Panc1 (cell line): ENCODE results near the gene STXBP1. TPM values are rescaled to one million over a fixed set of nuclear protein-coding genes. Genes with fewer than 3 reads are reported as not detected.

Experiments used
- ATAC-seq: fragments of 200-7000 bp; cut with Tn5 transposase; 2 replicates; pipeline ENCODE4 v1.9.1; 2020; ENCODE audit warnings: mild to moderate bottlenecking, moderate library complexity
- BruUV-seq: library from RNA; stranded (reverse); fragments of 400-500 nt; replicated peaks from 2 replicates; lab custom pipeline; 2021; lab: Mats Ljungman, UMichigan
- CTCF ChIA-PET: fragments of 300-600 bp; sonication (Branson Sonifier 250); formaldehyde crosslinking; loops from one replicate; lab custom pipeline; 2022; ENCODE audit warnings: antibody characterized with exemption; lab: Charles Lee
- POLR2A ChIA-PET: fragments of 300-600 bp; sonication (Branson Sonifier 250); formaldehyde crosslinking; loops from one replicate; lab custom pipeline; 2022; ENCODE audit warnings: antibody characterized with exemption; lab: Charles Lee
- DNase-seq: peaks from one replicate; pipeline ENCODE4 v3.0.0-alpha.2; 2010; ENCODE audit warnings: low read depth, low spot score
- H3K27ac ChIP-seq: 2 replicates; pipeline ENCODE4 v1.5.1; 2011; ENCODE audit warnings: mild to moderate bottlenecking, low read length, inconsistent platforms
- H3K27me3 ChIP-seq: fragments of 200-500 bp; sonication (Bioruptor generic); 2 replicates; pipeline ENCODE4 v1.6.0; 2014; ENCODE audit warnings: low read length, inconsistent platforms; ENCODE audit not compliant: control insufficient read depth, insufficient read depth
- H3K36me3 ChIP-seq: fragments of 200-500 bp; sonication (Bioruptor generic); 2 replicates; pipeline ENCODE4 v1.5.1; 2014; ENCODE audit warnings: inconsistent platforms, mild to moderate bottlenecking, low read length, moderate library complexity; ENCODE audit not compliant: control insufficient read depth, insufficient read depth
- H3K4me1 ChIP-seq: 2 replicates; pipeline ENCODE4 v1.5.1; 2011; ENCODE audit warnings: inconsistent platforms, mild to moderate bottlenecking, low read length, moderate library complexity; ENCODE audit not compliant: control insufficient read depth, insufficient read depth
- H3K4me3 ChIP-seq, 2 experiments: 2 replicates each; pipeline ENCODE4 v1.5.1; 2011 to 2012; ENCODE audit warnings: low read depth in 2 of 2, low read length in 2 of 2, mild to moderate bottlenecking in 2 of 2, inconsistent platforms in 1 of 2, moderate library complexity in 1 of 2
- H3K9me3 ChIP-seq: fragments of 200-500 bp; sonication (Bioruptor generic); 2 replicates; pipeline ENCODE4 v1.5.1; 2014; ENCODE audit warnings: low read depth, mild to moderate bottlenecking, inconsistent platforms, low read length, moderate library complexity; ENCODE audit not compliant: control insufficient read depth, insufficient read depth
- POLR2AphosphoS5 ChIP-seq: IDR thresholded peaks from 2 replicates; pipeline ENCODE4 v1.6.1; 2012; ENCODE audit warnings: mild to moderate bottlenecking, low read depth, low read length, moderate library complexity
- SIN3A ChIP-seq: IDR thresholded peaks from 2 replicates; pipeline ENCODE4 v1.6.1; 2012; ENCODE audit warnings: low read depth, mild to moderate bottlenecking, low read length, moderate library complexity, borderline replicate concordance; ENCODE audit not compliant: insufficient read depth
- TCF7L2 ChIP-seq: IDR thresholded peaks from 2 replicates; pipeline ENCODE4 v1.6.1; 2011; ENCODE audit warnings: mild to moderate bottlenecking, low read depth, low read length, inconsistent platforms
- in situ Hi-C: cut with HindIII; loops from 2 replicates; pipeline ENCODE4 v1.10.0; 2016; ENCODE audit warnings: low sequenced_read_pairs, low pct_unique_long_range_greater_than_20kb
- intact Hi-C: fragments of 100-400 bp; cut with micrococcal nuclease; formaldehyde crosslinking; loops from one replicate; pipeline ENCODE4 v1.10.0; 2022; ENCODE audit not compliant: unreplicated experiment
- total RNA-seq: library from RNA; stranded (reverse); gene quantifications from one replicate; pipeline ENCODE4 v1.2.1, GENCODE V29; 2021; ENCODE audit not compliant: unreplicated experiment
- TF ChIP-seq, protein P1 (sequence below), 2 experiments: IDR thresholded peaks; 2 replicates each; pipeline ENCODE4 v1.6.1; 2011 to 2012; ENCODE audit warnings: low read depth in 2 of 2, control low read depth in 1 of 2, low read length in 1 of 2, mild to moderate bottlenecking in 1 of 2, moderate library complexity in 1 of 2; ENCODE audit not compliant: insufficient read depth in 1 of 2
- TF ChIP-seq, protein P2 (sequence below): fragments of 450-650 bp; IDR thresholded peaks from 2 replicates; pipeline ENCODE4 v1.5.1; 2017; ENCODE audit warnings: mild to moderate bottlenecking

Gene STXBP1
- total RNA-seq, 1 experiment from 2014 or later, result 67.5 TPM

DNA sequence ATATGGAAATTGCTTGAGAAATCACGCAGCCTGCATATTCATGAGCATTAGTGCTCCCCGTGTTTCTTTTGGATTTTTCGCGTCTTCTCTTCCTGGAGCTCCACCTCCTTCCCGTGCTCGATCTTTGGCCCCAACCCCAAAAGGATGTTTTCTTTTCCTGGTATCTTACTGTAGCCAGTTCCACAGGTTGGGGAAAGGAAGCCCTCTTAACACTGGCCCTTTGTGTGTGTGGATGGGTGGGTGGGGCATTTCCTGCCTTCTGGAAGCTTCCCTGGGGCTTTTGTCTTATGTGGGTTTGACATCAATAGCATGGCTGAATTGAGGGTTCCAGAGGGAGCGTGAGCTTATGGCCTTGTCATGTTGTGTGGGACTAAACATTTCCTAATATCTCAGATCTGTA, 21.9 kb downstream of the STXBP1 start:
- BruUV-seq, result no TSS peak
- TF ChIP-seq, protein P1, sequence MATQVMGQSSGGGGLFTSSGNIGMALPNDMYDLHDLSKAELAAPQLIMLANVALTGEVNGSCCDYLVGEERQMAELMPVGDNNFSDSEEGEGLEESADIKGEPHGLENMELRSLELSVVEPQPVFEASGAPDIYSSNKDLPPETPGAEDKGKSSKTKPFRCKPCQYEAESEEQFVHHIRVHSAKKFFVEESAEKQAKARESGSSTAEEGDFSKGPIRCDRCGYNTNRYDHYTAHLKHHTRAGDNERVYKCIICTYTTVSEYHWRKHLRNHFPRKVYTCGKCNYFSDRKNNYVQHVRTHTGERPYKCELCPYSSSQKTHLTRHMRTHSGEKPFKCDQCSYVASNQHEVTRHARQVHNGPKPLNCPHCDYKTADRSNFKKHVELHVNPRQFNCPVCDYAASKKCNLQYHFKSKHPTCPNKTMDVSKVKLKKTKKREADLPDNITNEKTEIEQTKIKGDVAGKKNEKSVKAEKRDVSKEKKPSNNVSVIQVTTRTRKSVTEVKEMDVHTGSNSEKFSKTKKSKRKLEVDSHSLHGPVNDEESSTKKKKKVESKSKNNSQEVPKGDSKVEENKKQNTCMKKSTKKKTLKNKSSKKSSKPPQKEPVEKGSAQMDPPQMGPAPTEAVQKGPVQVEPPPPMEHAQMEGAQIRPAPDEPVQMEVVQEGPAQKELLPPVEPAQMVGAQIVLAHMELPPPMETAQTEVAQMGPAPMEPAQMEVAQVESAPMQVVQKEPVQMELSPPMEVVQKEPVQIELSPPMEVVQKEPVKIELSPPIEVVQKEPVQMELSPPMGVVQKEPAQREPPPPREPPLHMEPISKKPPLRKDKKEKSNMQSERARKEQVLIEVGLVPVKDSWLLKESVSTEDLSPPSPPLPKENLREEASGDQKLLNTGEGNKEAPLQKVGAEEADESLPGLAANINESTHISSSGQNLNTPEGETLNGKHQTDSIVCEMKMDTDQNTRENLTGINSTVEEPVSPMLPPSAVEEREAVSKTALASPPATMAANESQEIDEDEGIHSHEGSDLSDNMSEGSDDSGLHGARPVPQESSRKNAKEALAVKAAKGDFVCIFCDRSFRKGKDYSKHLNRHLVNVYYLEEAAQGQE (IDR thresholded peaks at IDR 0.05; ENCODE audit: insufficient read depth in 1 of 2, low read depth in 2 of 2, low read length in 1 of 2), result no peak
- TF ChIP-seq POLR2AphosphoS5, result no peak
- TF ChIP-seq SIN3A, result no peak
- TF ChIP-seq, protein P2, sequence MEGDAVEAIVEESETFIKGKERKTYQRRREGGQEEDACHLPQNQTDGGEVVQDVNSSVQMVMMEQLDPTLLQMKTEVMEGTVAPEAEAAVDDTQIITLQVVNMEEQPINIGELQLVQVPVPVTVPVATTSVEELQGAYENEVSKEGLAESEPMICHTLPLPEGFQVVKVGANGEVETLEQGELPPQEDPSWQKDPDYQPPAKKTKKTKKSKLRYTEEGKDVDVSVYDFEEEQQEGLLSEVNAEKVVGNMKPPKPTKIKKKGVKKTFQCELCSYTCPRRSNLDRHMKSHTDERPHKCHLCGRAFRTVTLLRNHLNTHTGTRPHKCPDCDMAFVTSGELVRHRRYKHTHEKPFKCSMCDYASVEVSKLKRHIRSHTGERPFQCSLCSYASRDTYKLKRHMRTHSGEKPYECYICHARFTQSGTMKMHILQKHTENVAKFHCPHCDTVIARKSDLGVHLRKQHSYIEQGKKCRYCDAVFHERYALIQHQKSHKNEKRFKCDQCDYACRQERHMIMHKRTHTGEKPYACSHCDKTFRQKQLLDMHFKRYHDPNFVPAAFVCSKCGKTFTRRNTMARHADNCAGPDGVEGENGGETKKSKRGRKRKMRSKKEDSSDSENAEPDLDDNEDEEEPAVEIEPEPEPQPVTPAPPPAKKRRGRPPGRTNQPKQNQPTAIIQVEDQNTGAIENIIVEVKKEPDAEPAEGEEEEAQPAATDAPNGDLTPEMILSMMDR, result no peak
- TF ChIP-seq TCF7L2, result no peak
- ATAC-seq (no peak), DNase-seq (no peak)
- POLR2A ChIA-PET, result no interaction called here
- in situ Hi-C loops, result no loop called here
- CTCF ChIA-PET, result no interaction called here
- H3K4me1 ChIP-seq, result no peaks in the 10 kb centered on the region
- no peaks in the 10 kb centered on the region for H3K36me3 ChIP-seq
- no peaks in the 10 kb centered on the region for H3K27me3 ChIP-seq
- no peak overlapping the region for H3K4me3 ChIP-seq
- H3K27ac ChIP-seq, result no peak overlapping the region
- intact Hi-C loops, result no loop called here
- no peaks in the 10 kb centered on the region for H3K9me3 ChIP-seq

DNA sequence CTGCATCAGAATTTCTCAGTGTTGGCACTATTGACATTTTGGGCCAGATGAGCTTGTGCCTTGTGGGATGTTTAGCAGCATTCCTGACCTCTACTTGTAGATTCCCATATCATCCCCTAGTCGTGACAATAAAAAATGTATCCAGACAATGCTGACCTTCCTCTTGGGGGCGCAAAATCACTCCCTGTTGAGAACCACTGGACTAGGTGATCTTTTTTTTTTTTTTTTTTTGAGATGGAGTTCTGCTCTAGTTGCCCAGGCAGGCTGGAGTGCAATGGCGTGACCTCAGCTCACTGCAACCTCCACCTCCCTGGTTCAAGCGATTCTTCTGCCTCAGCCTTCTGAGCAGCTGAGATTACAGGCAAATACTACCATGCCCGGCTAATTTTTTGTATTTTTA, 22.6 kb downstream of the STXBP1 start:
- Histone ChIP-seq H3K4me1 (no peaks in the 10 kb centered on the region), H3K36me3 (no peaks in the 10 kb centered on the region), H3K9me3 (no peaks in the 10 kb centered on the region), H3K27me3 (no peaks in the 10 kb centered on the region), H3K27ac (no peak overlapping the region), H3K4me3 (no peak overlapping the region)
- no peak for ATAC-seq
- intact Hi-C loops, result no loop called here
- DNase-seq, result no peak
- ChIA-PET POLR2A (no interaction called here), CTCF (no interaction called here)
- BruUV-seq, result no TSS peak
- in situ Hi-C loops, result no loop called here
- TF ChIP-seq, protein P2, result no peak
- TF ChIP-seq POLR2AphosphoS5, result no peak
- TF ChIP-seq, protein P1 (IDR thresholded peaks at IDR 0.05; ENCODE audit: insufficient read depth in 1 of 2, low read depth in 2 of 2, low read length in 1 of 2), result no peak
- TF ChIP-seq TCF7L2, result no peak
- TF ChIP-seq SIN3A, result no peak
